ENCODE measurements around the gene KCNN4. TPM values are rescaled to one million over a fixed set of nuclear protein-coding genes. Genes with fewer than 3 reads are reported as not detected.

KCNN4 gene
- total RNA-seq, 1 donor from 2014 or later: 154 TPM

GRCh38 chr19:43731846-43732245 is 48.9 kb downstream of the KCNN4 start:
- intact Hi-C loops (cut with micrococcal nuclease): no loop called here
- no peak for TF ChIP-seq CTCF (IDR thresholded peaks at IDR 0.05)
- H3K4me1 Mint-ChIP-seq: peaks cover 17% of the 10 kb centered on the region

GRCh38 chr19:43731346-43731745 is 49.4 kb downstream of the KCNN4 start:
- DNase-seq (no peak), ATAC-seq (ENCODE audit: low read depth) (no peak)
- Mint-ChIP-seq H3K9me3 (no peaks in the 10 kb centered on the region), H3K4me3 (no peak overlapping the region), H3K27me3 (no peaks in the 10 kb centered on the region), H3K36me3 (ENCODE audit: low read depth) (peaks cover 78% of the 10 kb centered on the region), H3K27ac (no peak overlapping the region), H3K4me1 (peaks cover 20% of the 10 kb centered on the region)
- TF ChIP-seq CTCF (IDR thresholded peaks at IDR 0.05): no peak
- ChIA-PET POLR2A (no interaction called here), CTCF (interaction anchor here (0.9 to 1.2 kb wide), 2 partner anchors 13 to 14 kb away, joined by 3 read pairs; no protein-coding TSS in a partner anchor)
- intact Hi-C loops (cut with micrococcal nuclease): no loop called here

More at GRCh38 chr19:43731846-43732245, 48.9 kb downstream of the KCNN4 start:
- Mint-ChIP-seq H3K4me3 (no peak overlapping the region), H3K9me3 (no peaks in the 10 kb centered on the region), H3K36me3 (ENCODE audit: low read depth) (peaks cover 83% of the 10 kb centered on the region), H3K27ac (no peak overlapping the region), H3K27me3 (no peaks in the 10 kb centered on the region)
- ChIA-PET POLR2A (no interaction called here), CTCF (interaction anchor here (0.9 to 1.2 kb wide), 2 partner anchors 12 to 14 kb away, joined by 3 read pairs; no protein-coding TSS in a partner anchor)
- no peak for DNase-seq
- no peak for ATAC-seq (ENCODE audit: low read depth)

GRCh38 chr19:43729919-43730318 is 50.9 kb downstream of the KCNN4 start:
- Mint-ChIP-seq H3K9me3 (no peaks in the 10 kb centered on the region), H3K27me3 (no peaks in the 10 kb centered on the region), H3K36me3 (ENCODE audit: low read depth) (peaks cover 68% of the 10 kb centered on the region), H3K4me1 (peaks cover 34% of the 10 kb centered on the region), H3K27ac (no peak overlapping the region), H3K4me3 (no peak overlapping the region)
- ChIA-PET POLR2A (no interaction called here), CTCF (no interaction called here)
- ATAC-seq (ENCODE audit: low read depth) (no peak), DNase-seq (no peak)
- intact Hi-C loops (cut with micrococcal nuclease): loop anchor here (10.0 kb wide), 1 partner anchor 65 kb away; no protein-coding TSS in a partner anchor
- TF ChIP-seq CTCF (IDR thresholded peaks at IDR 0.05): no peak

- no peak for DNase-seq
- no peak for TF ChIP-seq CTCF (IDR thresholded peaks at IDR 0.05)
- peaks cover 45% of the 10 kb centered on the region for H3K36me3 Mint-ChIP-seq (ENCODE audit: low read depth)
- no peak overlapping the region for H3K4me3 Mint-ChIP-seq
- no peaks in the 10 kb centered on the region for H3K9me3 Mint-ChIP-seq
- ChIA-PET POLR2A (no interaction called here), CTCF (no interaction called here)
- H3K27ac Mint-ChIP-seq: no peak overlapping the region
- no peak for ATAC-seq (ENCODE audit: low read depth)
- H3K4me1 Mint-ChIP-seq: peaks cover 45% of the 10 kb centered on the region
- H3K27me3 Mint-ChIP-seq: no peaks in the 10 kb centered on the region
- intact Hi-C loops (cut with micrococcal nuclease): loop anchor here (10.0 kb wide), 1 partner anchor 63 kb away; no protein-coding TSS in a partner anchor
These were observed 53.2 kb downstream of the KCNN4 start for GRCh38 chr19:43727593-43727853.

GRCh38 chr19:43726736-43727592 is 53.8 kb downstream of the KCNN4 start:
- no peak for TF ChIP-seq CTCF (IDR thresholded peaks at IDR 0.05)
- Mint-ChIP-seq H3K27ac (no peak overlapping the region), H3K4me1 (peaks cover 40% of the 10 kb centered on the region), H3K27me3 (no peaks in the 10 kb centered on the region), H3K4me3 (no peak overlapping the region), H3K36me3 (ENCODE audit: low read depth) (peaks cover 40% of the 10 kb centered on the region), H3K9me3 (no peaks in the 10 kb centered on the region)
- ChIA-PET CTCF (no interaction called here), POLR2A (interaction anchor here (0.6 to 0.7 kb wide), 2 partner anchors 39 to 160 kb away, joined by 5 read pairs; no protein-coding TSS in a partner anchor)
- intact Hi-C loops (cut with micrococcal nuclease): loop anchor here (10.0 kb wide), 1 partner anchor 62 kb away; no protein-coding TSS in a partner anchor
- ATAC-seq (ENCODE audit: low read depth): no peak
- no peak for DNase-seq
